ENCODE data around the gene CDKN2A. TPM values are rescaled to one million over a fixed set of nuclear protein-coding genes. Genes with fewer than 3 reads are reported as not detected.

CDKN2A gene
- total and polyA plus RNA-seq, 2 donors (not counting 1 experiment from before 2014, with no cell fraction given), result 6.4 to 11.7 TPM

- Histone ChIP-seq H2AFZ (ENCODE audit: insufficient read depth, low read depth, low read length, poor library complexity, severe bottlenecking) (no peak overlapping the region), H3K27ac (ENCODE audit: low read length in 2 of 2) (no peak overlapping the region), H3K4me2 (replicated peaks; ENCODE audit: low read depth, low read length, poor library complexity, severe bottlenecking) (no peak overlapping the region), H3K4me3 (ENCODE audit: control extremely low read depth in 1 of 5, extremely low read depth in 1 of 5, insufficient read depth in 1 of 5, low read depth in 2 of 5, low read length in 4 of 5) (no peak overlapping the region), H3K27me3 (replicated peaks in 1 of 4; ENCODE audit: control extremely low read depth in 1 of 4, control insufficient read depth in 3 of 4, insufficient read depth in 4 of 4, low read length in 3 of 4) (no peaks in the 10 kb centered on the region), H3K79me2 (ENCODE audit: control insufficient read depth, insufficient read depth, low read length) (no peaks in the 10 kb centered on the region), H3K9ac (ENCODE audit: low read length) (no peak overlapping the region), H3K36me3 (replicated peaks in 1 of 2; ENCODE audit: control extremely low read depth in 1 of 2, control insufficient read depth in 1 of 2, extremely low read depth in 1 of 2, insufficient read depth in 2 of 2, low read length in 1 of 2) (no peaks in the 10 kb centered on the region), H3K9me3 (ENCODE audit: control extremely low read depth in 1 of 3, control insufficient read depth in 2 of 3, insufficient read depth in 1 of 3, low read length in 2 of 3) (no peaks in the 10 kb centered on the region), H4K20me1 (ENCODE audit: control insufficient read depth, insufficient read depth, low read length, poor library complexity, severe bottlenecking) (no peaks in the 10 kb centered on the region), H3K4me1 (ENCODE audit: control insufficient read depth in 2 of 2, insufficient read depth in 2 of 2, low read length in 2 of 2) (no peaks in the 10 kb centered on the region)
- no peaks in the 10 kb centered on the region for H3K27me3 Mint-ChIP-seq
- no peak overlapping the region for H3K4me3 Mint-ChIP-seq
- DNase-seq (no peak), ATAC-seq (ENCODE audit: low read depth) (no peak)
- CTCF ChIA-PET, result no interaction called here
- H3K9me3 Mint-ChIP-seq (ENCODE audit: insufficient read depth), result no peaks in the 10 kb centered on the region
- no peak overlapping the region for H3K27ac Mint-ChIP-seq
- no CpG with 5 or more reads among the region's 2 CpGs for WGBS (ENCODE audit: insufficient coverage)
- TF ChIP-seq, protein P1, sequence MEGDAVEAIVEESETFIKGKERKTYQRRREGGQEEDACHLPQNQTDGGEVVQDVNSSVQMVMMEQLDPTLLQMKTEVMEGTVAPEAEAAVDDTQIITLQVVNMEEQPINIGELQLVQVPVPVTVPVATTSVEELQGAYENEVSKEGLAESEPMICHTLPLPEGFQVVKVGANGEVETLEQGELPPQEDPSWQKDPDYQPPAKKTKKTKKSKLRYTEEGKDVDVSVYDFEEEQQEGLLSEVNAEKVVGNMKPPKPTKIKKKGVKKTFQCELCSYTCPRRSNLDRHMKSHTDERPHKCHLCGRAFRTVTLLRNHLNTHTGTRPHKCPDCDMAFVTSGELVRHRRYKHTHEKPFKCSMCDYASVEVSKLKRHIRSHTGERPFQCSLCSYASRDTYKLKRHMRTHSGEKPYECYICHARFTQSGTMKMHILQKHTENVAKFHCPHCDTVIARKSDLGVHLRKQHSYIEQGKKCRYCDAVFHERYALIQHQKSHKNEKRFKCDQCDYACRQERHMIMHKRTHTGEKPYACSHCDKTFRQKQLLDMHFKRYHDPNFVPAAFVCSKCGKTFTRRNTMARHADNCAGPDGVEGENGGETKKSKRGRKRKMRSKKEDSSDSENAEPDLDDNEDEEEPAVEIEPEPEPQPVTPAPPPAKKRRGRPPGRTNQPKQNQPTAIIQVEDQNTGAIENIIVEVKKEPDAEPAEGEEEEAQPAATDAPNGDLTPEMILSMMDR (IDR thresholded peaks at IDR 0.05), result no peak
- POLR2A ChIA-PET, result interaction anchor here (0.6 kb wide), 1 partner anchor 16 kb away, joined by 3 read pairs; no protein-coding TSS in a partner anchor
- no peaks in the 10 kb centered on the region for H3K4me1 Mint-ChIP-seq
- intact Hi-C loops (cut with micrococcal nuclease), result no loop called here
Measured at GRCh38 chr9:21933865-21934264, 60.3 kb downstream of the CDKN2A start.

DNA sequence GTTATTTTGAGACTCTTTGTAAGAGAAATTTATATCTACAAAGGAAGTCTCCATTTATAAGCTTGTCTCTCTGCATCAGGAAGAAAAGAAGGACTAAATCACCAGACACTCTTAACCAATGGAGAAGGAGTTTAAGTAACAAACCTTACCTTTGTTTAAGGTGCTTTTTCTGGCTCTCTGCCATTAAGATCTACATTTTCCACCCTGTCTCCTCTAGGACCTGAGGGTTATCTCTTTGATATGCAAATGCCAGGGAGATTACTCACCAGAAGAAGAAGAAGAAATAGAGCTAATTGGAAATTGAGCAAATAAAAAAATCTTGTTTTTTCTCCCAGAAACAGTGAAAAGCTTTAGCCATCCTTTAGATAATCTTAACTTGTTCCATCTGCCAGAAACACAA is 60.9 kb downstream of the CDKN2A start:
- no peaks in the 10 kb centered on the region for H3K27me3 Mint-ChIP-seq
- POLR2A ChIA-PET, result no interaction called here
- intact Hi-C loops (cut with micrococcal nuclease), result no loop called here
- no peak overlapping the region for H3K27ac Mint-ChIP-seq
- H3K4me1 ChIP-seq (ENCODE audit: control insufficient read depth in 2 of 2, insufficient read depth in 2 of 2, low read length in 2 of 2), result no peaks in the 10 kb centered on the region
- CTCF ChIA-PET, result no interaction called here
- no peak overlapping the region for H2AFZ ChIP-seq (ENCODE audit: insufficient read depth, low read depth, low read length, poor library complexity, severe bottlenecking)
- DNase-seq (no peak), ATAC-seq (ENCODE audit: low read depth) (no peak)
- TF ChIP-seq, protein P1 (IDR thresholded peaks at IDR 0.05), result no peak
- TF ChIP-seq EZH2 (IDR thresholded peaks at IDR 0.05; ENCODE audit: borderline replicate concordance, insufficient read depth, low read depth, low read length, poor library complexity, severe bottlenecking), result no peak
- no peaks in the 10 kb centered on the region for H3K36me3 ChIP-seq (replicated peaks in 1 of 2; ENCODE audit: control extremely low read depth in 1 of 2, control insufficient read depth in 1 of 2, extremely low read depth in 1 of 2, insufficient read depth in 2 of 2, low read length in 1 of 2)
- no peak overlapping the region for H3K9ac ChIP-seq (ENCODE audit: low read length)
- no peaks in the 10 kb centered on the region for H3K79me2 ChIP-seq (ENCODE audit: control insufficient read depth, insufficient read depth, low read length)
- H4K20me1 ChIP-seq (ENCODE audit: control insufficient read depth, insufficient read depth, low read length, poor library complexity, severe bottlenecking), result no peaks in the 10 kb centered on the region
- no peak overlapping the region for H3K4me3 ChIP-seq (ENCODE audit: control extremely low read depth in 1 of 5, extremely low read depth in 1 of 5, insufficient read depth in 1 of 5, low read depth in 2 of 5, low read length in 4 of 5)
- no peak overlapping the region for H3K4me2 ChIP-seq (replicated peaks; ENCODE audit: low read depth, low read length, poor library complexity, severe bottlenecking)
- no peaks in the 10 kb centered on the region for H3K9me3 Mint-ChIP-seq (ENCODE audit: insufficient read depth)
- H3K4me3 Mint-ChIP-seq, result no peak overlapping the region
- no peak overlapping the region for H3K27ac ChIP-seq (ENCODE audit: low read length in 2 of 2)
- H3K4me1 Mint-ChIP-seq, result no peaks in the 10 kb centered on the region
- H3K27me3 ChIP-seq (replicated peaks in 1 of 4; ENCODE audit: control extremely low read depth in 1 of 4, control insufficient read depth in 3 of 4, insufficient read depth in 4 of 4, low read length in 3 of 4), result no peaks in the 10 kb centered on the region
- no peaks in the 10 kb centered on the region for H3K9me3 ChIP-seq (ENCODE audit: control extremely low read depth in 1 of 3, control insufficient read depth in 2 of 3, insufficient read depth in 1 of 3, low read length in 2 of 3)
